Suppressor macrophage treated with lipopolysaccharide for 1 hour (primary cell): ENCODE results near the gene ZCCHC14.
"Not testable (repeated sequence)": the region's sequence is repeated elsewhere in the genome, so short reads cannot be mapped to it uniquely, and the experiment has no call there.

ENCODE experiments used
- DNase-seq, 3 donors: peaks; one replicate each; pipeline ENCODE4 v3.0.0-alpha.2; 2020 to 2022

ZCCHC14 gene

DNA sequence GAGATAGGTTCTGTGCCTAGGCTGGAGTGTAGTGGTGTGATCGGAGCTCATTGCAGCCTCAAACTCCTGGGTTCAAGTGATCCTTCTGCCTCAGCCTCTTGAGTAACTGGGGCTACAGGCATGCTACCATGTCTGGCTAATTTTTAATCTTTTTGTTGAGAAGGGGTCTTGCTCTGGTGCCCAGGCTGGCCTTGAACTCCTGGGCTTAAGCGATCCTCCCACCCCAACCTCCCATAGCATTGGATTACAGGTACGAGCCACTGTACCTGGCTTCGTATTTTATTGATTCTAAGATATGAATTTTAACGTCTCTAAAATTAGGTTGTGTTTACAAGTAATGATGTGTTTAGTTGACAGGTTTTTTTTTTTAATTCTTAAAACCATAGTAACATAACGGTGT is 30.8 kb upstream of the ZCCHC14 start:
- not testable (repeated sequence) for DNase-seq

DNA sequence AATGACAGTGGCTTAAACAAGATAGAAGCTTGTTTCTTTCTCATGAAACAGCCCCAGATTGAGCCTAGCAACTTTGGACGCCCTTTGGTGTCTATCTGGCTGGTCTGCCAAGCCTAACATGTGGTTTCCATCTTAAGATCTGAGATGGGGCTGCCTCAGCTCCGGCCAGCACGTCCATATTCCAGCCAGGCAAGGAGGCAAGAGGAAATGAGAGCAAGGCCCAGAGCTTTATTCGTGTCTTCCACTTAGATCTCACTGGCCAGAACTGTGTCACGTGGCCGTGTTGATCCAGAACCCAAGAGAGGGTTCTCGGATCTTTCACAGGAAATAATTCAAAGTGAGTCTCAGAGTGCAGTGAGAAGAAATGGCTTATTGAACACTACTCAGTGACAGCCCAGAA is 28.9 kb upstream of the ZCCHC14 start:
- not testable (repeated sequence) for DNase-seq

- not testable (repeated sequence) for DNase-seq
Measured at GRCh38 chr16:87519170-87519569, 26.3 kb upstream of the ZCCHC14 start.

GRCh38 chr16:87518430-87519051 is 25.7 kb upstream of the ZCCHC14 start:
- not testable (repeated sequence) for DNase-seq

- DNase-seq: peak; percentile 38 to 49 (median 41)
Measured at GRCh38 chr16:87517610-87518429, 25.0 kb upstream of the ZCCHC14 start.

GRCh38 chr16:87516361-87516760 is 23.5 kb upstream of the ZCCHC14 start:
- no peak for DNase-seq

DNA sequence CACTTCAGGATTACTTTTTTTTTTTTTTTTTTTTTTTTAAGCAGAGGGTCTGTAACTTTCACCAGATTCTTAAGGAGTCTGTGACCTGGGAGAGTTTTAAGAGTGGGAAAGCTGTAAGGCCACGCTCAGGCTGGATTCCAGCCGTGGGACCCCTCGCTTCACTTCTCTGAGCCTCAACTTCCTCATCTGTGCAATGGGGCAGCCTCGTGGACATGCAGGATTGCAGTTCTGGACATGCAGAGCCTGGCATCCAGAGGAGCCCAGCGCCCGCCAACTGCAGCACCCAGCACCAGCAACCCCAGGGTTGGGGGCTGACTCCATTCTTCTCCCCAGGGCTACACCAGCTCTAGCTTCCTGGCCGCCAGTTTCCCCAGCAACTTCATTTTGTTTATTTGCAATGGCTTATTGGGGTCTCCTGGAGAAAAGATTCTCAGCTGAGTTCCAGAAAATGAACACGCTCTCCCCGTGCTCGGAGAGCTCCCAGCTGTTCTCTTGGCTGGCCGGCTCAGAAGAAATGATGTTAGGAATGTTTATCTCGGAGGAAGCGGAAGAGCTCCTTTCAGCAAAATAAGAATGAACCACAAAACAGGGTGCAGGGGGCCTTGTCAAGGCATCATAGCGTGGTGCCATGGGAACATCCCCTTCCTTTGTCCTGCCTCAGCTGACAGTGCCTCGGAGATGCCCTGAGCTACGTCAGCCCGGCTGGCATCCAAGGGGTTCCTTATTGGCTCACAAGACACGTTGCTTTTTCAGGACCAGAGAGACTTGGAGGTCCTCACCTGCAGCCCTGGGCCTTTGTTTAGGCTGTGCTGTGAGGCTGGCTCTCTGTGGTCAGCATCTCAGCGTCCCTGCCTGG is 22.9 kb upstream of the ZCCHC14 start:
- DNase-seq: no peak

DNA sequence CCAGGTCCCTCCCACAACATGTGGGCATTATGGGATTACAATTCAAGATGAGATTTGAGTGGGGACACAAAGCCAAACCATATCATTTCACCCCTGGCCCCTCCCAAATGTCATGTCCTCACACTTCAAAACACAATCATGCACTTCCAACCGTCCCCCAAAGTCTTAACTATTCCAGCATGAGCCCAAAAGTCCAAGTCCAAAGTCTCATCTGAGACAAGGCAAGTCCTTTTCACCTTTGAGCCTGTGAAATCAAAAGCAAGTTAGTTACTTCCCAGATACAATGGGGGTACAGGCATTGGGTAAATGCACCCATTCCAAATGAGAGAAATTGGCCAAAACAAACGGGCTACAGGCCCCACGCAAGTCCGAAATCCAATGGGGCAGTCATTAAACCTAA is 17.0 kb upstream of the ZCCHC14 start:
- DNase-seq: not testable (repeated sequence)

GRCh38 chr16:87507351-87508069 is 14.7 kb upstream of the ZCCHC14 start:
- peak; percentile 30 to 41 (median 31) for DNase-seq

DNA sequence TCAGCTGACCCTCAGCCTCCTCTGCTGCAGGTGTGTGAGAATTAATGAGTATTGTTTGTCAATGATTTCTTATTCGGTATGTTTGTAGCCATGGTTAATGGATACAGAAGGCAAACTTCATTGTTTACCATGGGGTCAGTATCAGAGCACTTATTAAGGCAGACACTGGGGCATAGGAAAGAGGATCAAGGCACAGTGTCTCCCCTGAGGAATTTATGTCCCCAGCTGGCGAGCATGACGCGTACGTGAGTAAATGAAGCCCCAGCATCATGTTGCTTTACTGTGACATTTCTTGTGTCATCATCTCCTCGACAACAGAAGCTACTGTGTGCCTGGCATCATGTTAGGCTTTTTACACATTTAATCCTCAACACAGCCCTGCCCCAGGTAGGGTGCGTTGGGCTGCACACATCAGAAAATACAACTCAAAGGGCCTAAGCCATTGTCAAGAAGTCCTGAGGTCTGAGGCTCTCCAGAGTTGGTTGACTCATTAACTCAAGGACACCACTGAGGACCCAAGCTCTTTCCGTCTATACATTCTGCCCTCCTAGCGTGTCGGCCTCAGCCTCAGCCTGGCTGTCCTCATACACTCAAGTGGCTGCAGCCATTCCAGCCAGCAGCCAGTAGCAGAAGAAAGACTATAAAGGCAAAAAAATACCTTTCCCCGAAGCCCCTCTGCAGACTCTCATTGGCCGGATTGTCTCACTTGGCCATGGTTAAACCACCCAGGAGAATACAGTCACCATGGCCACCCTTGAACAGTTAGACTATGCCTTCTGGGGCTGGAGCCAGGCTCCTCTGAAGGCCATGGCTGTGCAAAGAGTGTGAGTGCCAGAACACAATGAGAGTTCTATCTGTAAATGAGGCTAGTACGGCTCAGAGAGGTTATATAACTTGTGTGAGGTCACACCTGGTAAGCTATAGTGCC is 13.9 kb upstream of the ZCCHC14 start:
- DNase-seq: no peak

DNA sequence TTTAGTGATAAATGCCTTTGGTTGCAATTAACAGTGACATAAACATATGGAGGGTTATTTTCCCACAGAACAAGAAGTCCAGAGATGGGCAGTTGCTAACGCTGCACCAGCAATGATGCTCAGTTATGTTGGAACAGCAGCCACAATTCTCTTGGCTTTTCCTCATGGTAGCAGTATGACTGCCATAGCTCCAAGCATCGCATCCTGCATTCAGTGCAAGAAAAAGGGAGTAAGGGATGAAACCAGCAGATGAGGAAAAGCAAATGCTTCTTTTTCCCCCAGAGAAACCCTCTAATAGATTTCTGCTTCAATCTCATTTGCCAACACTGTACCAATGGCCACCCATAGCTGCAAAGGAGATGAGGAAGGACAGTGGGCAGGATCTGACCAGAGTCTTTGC is 13.0 kb upstream of the ZCCHC14 start:
- no peak for DNase-seq

DNA sequence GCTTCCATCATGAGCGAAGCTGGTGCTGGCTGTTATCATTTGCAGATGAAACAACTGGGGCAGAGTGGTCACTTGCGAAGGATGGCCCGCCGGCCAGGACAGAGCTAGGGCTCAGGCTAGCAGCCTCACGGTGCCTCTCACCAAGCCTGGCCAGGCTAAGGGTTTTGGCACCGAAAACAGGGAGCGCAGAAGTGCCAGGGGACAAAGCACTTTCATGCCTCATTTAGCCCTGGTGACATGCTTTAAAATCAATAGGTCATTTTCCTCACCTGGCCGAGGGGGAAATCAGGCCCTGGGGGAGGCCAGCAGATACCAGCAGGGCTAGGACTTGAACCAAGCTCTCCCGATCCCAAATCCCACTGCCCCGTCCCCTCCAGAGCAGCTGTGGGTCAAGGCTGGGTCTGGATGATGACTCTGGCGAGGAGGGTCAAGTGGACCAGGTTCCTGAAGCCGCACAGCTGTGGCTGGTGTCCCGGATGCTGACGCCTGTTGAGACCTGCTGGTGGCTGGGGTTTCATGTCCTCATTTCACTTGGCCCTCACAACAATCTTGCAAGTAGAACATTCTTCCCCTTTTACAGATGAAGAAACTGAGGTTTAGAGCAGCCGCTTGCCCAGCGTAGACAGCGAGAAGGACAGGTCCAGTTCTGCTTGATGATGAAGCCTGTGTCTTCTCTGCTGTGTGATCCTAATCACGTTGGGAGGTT is 10.6 kb upstream of the ZCCHC14 start:
- DNase-seq: not testable (repeated sequence)

DNA sequence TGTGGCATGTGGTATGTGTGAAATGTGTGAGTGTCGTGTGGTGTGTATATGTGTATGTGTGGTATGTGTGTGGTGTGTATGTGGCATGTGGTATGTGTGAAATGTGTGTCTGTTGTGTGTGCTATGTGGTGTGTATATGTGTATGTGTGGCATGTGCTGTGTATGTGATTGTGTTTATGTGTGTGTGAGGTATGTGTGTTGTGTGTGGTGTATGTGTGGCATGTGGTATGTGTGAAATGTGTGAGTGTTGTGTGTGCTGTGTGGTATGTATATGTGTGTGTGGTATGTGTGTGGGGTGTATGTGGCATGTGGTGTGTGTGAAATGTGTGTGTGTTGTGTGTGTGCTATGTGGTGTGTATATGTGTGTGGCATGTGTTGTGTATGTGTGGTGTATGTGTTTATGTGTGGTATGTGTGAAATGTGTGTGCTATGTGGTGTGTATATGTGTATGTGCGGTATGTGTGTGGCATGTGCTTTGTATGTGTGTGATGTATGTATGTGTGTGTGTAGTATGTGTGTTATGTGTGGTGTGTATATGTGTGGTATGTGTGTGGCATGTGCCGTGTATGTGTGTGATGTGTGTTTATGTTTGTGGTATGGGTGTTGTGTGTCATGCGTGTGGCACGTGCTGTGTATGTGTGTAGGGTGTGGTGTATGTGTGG is 9.6 kb upstream of the ZCCHC14 start:
- no peak for DNase-seq

GRCh38 chr16:87501117-87501516 is 8.3 kb upstream of the ZCCHC14 start:
- no peak for DNase-seq

DNA sequence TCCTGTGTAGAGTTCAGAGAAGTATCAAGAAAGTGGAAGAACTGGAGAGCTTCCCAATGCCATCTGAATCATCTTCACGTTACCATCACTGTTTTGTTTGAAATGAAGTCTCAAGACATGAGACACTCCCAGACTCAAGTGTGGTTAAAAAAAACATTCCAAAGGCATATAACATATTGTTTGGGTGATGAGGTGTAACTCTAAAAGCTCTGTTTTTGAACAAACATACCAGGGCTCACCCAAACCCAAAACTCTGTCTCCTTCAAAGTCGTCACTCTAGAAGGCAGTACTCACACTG is 6.3 kb upstream of the ZCCHC14 start:
- no peak for DNase-seq

DNA sequence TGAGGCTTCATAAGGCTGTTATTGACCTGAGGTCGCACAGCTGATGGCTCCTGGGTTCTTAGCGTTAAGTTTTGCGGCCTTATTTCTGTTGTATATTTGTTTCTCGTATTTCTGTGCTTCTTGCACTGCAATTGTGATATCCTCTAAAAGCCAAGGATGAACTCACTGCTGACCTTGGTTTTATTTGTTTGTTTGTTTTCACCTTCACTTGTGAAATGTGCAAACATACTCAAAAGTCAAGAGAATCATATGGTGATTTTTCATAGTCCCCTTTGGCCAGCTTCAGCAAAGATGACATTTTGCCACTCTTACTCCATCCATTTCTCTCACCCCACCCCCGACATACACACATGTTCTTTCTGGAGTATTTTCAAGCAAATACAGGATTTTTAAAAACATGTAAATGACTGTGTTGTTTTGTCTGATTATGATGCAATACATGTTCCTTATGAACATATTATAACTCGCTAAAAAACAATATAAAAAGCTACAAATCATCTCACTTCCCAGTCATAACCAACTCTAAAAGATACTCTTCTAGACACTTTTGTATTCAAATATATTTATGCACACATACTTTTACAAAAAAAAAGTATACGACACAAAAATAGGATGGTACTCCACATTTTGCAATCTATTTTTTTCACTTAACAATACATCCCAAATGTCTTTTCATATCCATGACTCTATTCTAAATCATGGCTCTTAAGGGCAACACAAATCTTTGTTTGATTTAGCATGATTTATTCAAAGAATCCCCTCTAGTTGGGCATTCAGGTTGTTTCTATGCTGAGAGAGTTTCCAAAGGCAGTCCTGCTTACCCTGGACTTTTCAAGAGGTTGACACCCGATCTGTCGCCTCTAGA is 5.7 kb upstream of the ZCCHC14 start:
- DNase-seq: no peak

- DNase-seq: not testable (repeated sequence)
Measured at GRCh38 chr16:87497767-87498290, 5.0 kb upstream of the ZCCHC14 start.

DNA sequence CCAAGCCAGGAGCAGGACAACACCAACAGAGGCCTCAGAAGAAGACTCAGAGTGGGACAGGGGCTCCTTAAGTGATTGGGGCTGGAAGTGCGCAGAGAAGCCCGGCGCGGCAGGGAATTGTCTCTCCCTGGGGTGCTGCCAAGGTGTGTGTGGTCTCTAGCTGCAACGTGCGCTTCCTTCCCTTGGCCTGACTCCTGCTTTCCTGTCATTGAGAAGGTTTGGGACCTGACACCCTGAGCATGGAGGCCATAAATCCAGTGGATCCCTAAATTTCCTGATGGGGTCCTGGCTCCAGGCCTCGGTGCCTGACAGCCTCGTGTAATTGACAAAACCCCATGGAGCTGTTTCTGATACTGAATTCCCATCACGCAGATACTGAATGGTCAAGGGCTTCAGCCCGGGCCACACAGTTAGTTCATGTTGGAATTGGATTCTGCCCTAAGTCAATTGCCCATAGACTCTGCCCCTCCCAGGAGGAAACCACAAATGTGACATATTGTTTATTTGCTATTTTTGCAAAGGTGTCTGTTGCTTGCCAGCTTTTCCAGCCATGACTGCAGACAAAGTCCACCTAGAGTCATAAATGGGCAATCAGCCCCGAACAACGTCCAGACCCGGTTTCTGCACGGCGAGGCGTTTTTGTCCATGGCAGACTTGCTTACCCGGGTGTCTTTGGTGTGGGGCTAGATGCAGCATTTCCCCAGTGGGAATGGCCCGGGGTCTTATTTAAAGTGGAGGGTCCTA is 4.4 kb upstream of the ZCCHC14 start:
- DNase-seq: not testable (repeated sequence)

DNA sequence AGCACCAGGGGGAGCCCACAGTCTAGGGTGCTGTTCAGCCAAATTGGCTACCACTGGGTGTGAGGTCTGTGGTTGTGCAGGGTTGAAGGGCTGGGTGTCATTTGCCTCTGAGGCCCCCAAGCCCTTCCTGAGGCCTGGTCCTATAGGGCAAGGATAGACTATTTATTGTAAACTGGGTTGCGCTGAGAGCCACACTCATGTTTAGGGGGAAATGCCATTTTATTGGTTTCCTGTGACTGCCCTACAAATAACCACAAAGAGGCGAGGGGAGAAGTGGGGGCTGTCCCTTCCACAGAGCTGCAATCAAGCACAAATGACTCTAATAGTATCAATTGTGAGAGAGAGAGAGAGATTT is 3.6 kb upstream of the ZCCHC14 start:
- peak; percentile 71 to 87 (median 78) for DNase-seq
